SH-SY5Y (cell line): Measurements from ENCODE around the gene RHOA.

Source experiments
- GATA2 ChIP-seq: IDR thresholded peaks from 2 replicates; pipeline ENCODE4 v1.6.1; 2011; ENCODE audit warnings: mild to moderate bottlenecking, low read depth, low read length
- GATA3 ChIP-seq: IDR thresholded peaks from 2 replicates; pipeline ENCODE4 v1.6.1; 2011; ENCODE audit warnings: low read depth, mild to moderate bottlenecking, low read length, moderate library complexity

- TF ChIP-seq GATA2 (no peak), GATA3 (no peak)
These were observed 23.4 kb downstream of the RHOA start for GRCh38 chr3:49388289-49388820.
